ENCODE measurements around the gene SH2D4B.

DNA sequence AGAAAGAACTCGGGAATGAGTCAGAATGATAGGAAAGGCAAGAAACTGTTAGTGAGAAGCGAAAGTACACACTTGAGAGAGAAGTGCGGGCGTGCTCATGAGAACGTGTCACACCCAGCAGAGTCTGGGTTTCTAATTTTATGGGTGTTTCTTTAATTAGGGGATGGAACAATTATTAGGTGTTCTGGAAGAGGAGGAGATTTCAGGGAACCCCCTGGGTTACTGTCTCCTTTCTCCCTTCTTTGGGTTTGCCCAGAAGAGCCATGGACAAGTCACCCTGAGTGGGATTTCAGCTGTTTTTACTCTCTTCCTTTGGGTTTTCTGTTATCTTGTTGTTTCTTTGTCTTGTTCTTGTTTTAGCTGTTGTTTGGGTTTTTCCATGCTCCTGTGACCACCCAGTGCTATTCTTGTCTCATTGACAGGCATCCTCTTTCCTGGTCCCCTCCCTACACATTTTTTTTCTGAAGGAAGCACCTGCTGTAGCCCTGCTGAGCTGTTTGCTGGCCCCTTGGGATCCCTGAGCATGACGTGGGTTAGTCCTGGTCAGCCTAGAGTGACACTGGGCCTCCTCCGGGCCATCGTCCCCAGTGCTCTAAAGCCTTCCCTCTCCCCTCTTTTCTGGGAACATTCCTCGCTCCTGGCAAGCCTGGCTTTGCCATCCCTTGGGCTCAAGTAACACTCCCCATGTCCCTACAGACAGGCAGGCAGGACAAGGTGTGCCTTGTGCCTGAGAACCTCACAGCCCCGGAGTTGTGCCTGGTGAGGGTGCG, 3.5 kb downstream of the SH2D4B start:
- TF ChIP-seq ZC3H10 (CRISPR knock-in tag; IDR thresholded peaks at IDR 0.05), result no peak
- no peak for TF ChIP-seq ZFP3 (CRISPR knock-in tag; IDR thresholded peaks at IDR 0.05)
- TF ChIP-seq ZNF8 (CRISPR knock-in tag; IDR thresholded peaks at IDR 0.05), result no peak
- TF ChIP-seq ARNTL (CRISPR knock-in tag; IDR thresholded peaks at IDR 0.05; ENCODE audit: borderline replicate concordance, low read depth), result no peak
- TF ChIP-seq BACH2 (CRISPR knock-in tag; IDR thresholded peaks at IDR 0.05; ENCODE audit: borderline replicate concordance), result no peak
- TF ChIP-seq, protein P1, sequence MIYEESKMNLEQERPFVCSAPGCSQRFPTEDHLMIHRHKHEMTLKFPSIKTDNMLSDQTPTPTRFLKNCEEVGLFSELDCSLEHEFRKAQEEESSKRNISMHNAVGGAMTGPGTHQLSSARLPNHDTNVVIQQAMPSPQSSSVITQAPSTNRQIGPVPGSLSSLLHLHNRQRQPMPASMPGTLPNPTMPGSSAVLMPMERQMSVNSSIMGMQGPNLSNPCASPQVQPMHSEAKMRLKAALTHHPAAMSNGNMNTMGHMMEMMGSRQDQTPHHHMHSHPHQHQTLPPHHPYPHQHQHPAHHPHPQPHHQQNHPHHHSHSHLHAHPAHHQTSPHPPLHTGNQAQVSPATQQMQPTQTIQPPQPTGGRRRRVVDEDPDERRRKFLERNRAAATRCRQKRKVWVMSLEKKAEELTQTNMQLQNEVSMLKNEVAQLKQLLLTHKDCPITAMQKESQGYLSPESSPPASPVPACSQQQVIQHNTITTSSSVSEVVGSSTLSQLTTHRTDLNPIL (CRISPR knock-in tag; IDR thresholded peaks at IDR 0.05; ENCODE audit: low read depth), result no peak
- no peak for TF ChIP-seq ZNF565 (CRISPR knock-in tag; conservative IDR thresholded peaks at IDR 0.05; ENCODE audit: low read depth)
- no peak for TF ChIP-seq SNAI2 (CRISPR knock-in tag; IDR thresholded peaks at IDR 0.05)
